22Rv1 (cell line): ENCODE data around the gene TNC.

Source experiments
- H3K27ac ChIP-seq: fragments of 450-650 bp; 2 replicates; pipeline ENCODE4 v1.5.1; 2017
- ZFX ChIP-seq: fragments of 450-650 bp; IDR thresholded peaks from 2 replicates; pipeline ENCODE4 v1.6.1; 2017; ENCODE audit warnings: antibody characterized with exemption, borderline replicate concordance
- TF ChIP-seq, protein P1 (sequence below): fragments of 450-650 bp; IDR thresholded peaks from 2 replicates; pipeline ENCODE4 v1.5.1; 2017; ENCODE audit warnings: mild to moderate bottlenecking

TNC gene

DNA sequence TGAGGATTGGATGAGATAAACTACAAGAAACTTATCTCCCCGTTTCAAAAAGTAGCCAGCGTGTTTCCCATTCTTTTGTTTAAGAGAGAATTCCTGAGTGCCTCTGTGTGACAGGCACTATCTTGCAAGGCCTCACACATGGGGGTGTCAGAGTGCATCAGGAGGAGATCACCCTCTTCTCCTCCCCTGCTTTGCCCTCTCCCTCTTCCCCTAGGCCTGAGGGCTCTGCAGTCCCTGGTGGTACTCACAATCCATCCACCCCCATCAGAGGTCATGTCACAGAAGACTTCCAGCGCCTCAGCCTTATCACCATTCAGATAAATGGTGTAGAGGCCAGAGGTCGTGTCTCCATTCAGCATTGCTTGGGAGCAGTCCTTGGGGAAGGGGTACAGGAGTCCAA lies 88.0 kb downstream of the TNC start:
- TF ChIP-seq ZFX, result no peak
- TF ChIP-seq, protein P1, sequence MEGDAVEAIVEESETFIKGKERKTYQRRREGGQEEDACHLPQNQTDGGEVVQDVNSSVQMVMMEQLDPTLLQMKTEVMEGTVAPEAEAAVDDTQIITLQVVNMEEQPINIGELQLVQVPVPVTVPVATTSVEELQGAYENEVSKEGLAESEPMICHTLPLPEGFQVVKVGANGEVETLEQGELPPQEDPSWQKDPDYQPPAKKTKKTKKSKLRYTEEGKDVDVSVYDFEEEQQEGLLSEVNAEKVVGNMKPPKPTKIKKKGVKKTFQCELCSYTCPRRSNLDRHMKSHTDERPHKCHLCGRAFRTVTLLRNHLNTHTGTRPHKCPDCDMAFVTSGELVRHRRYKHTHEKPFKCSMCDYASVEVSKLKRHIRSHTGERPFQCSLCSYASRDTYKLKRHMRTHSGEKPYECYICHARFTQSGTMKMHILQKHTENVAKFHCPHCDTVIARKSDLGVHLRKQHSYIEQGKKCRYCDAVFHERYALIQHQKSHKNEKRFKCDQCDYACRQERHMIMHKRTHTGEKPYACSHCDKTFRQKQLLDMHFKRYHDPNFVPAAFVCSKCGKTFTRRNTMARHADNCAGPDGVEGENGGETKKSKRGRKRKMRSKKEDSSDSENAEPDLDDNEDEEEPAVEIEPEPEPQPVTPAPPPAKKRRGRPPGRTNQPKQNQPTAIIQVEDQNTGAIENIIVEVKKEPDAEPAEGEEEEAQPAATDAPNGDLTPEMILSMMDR, result no peak
- H3K27ac ChIP-seq, result no peak overlapping the region

DNA sequence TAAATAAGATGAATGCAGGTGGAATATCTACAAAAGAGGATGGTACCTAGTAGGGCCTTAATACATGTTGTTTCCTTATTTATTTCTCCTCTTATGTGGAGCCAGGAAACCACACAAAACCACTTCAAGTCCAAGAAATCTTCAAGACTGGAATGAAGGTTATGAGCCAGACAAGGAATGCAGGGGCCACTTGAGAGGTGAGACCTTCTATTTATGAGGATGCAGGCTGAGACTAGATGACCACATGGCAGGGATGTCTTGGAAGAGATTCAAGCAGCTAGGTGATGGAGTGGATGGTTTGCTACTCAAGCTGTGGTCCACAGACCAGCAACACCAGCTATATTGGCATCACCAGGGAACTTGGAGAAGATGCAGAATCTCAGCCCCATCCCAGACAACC lies 92.2 kb downstream of the TNC start:
- TF ChIP-seq, protein P1, result no peak
- no peak for TF ChIP-seq ZFX
- no peak overlapping the region for H3K27ac ChIP-seq

DNA sequence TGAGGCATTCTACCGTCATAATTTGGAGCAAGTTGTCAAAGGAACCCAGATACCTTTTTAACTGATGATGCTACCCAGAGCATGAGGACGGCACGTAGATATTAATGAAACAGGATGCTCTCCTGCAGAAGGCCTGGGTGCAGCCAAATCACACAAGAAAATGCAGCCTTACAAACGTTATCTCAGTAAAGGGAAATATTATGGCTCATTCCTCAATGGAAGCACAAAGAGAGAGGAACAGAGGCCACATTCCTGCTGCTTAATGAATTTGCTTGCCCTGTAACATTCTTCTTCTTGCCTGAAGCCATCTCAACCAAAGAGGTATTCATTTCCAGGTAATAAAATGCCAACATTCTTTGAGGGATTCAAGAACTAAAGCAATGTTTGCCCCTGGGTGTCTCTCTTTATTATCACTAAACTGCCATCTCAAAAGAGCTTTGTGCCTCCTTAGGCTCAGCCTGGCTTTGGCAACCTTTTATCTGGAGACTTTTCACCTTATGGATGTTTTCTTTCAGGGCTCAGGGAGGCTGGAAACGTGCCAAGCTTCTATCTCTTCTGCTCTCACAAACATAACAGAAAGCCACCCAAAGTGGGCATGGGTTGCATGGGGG lies 92.9 kb downstream of the TNC start:
- H3K27ac ChIP-seq, result no peak overlapping the region
- no peak for TF ChIP-seq ZFX
- TF ChIP-seq, protein P1, result no peak

- no peak overlapping the region for H3K27ac ChIP-seq
- TF ChIP-seq ZFX, result no peak
- TF ChIP-seq, protein P1, result no peak
Measured at GRCh38 chr9:115022760-115023434, 95.1 kb downstream of the TNC start.

DNA sequence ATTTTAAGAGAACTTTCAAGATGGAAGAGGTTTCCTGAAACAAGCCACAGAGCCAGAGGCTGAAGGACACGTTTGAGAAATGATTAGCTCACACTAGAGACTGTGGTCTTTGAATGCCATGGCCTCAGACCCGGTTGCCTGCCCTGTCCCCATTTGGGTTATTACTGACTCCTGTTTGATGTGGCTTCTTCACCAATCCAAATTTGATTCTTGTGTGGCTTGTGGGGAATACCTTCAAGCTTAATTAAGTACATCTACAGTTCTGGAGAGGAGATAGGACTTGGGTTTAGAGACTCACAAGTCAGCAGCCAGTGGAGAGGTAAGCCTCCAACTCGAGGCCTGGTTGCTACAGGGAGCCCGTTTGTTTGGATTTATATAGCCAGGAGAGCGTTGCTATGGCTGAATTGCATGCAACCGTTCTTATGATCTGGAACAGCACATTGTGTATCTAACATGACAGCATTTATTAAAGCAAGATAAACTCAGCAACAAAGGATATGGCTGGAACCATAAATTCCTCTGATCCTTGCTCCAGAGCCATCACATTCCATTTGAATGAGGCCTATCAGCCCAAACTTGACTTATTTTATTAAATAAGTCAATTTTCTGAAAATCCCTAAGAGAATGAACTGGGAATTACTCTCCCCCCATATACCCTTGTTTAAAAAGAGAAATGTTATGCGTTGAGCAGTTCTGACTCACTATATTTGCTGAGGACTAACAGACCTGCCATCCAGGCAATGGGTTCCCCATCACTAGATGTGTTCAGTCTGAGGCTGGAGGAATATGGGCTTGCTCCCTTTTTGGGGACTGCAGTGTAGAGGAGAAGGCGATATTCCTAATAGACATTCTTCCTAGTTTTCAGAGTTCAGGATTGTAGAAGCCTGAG lies 99.2 kb downstream of the TNC start:
- no peak for TF ChIP-seq ZFX
- TF ChIP-seq, protein P1, result no peak
- no peak overlapping the region for H3K27ac ChIP-seq

DNA sequence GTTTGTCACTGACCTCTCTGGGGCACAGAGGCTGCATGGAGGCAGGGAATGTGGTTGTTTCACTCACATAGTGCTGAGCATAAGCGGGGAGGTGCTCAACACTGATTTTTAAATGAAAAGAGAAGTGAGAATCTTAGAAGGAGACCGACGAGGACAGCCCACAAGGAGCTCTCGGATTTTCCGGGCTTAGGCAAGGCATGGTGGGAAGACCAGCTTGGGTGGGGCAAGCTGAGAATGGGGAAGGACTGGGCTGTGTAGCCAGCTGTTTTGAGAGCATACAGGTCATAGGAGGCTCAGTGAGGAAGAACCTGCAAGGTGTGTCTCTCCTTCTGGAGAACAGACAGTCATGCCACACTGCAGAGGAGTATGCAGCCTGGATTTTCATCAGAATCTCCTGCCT lies 101.6 kb downstream of the TNC start:
- no peak overlapping the region for H3K27ac ChIP-seq
- TF ChIP-seq, protein P1, result no peak
- no peak for TF ChIP-seq ZFX
